NCI-H82 treated with DMSO at 0.1 percent for 48 hours (cell line): ENCODE results near the gene UGGT1.
A peak's percentile ranks its signal among the peaks of the same experiment; 100 is the strongest.
"Not testable (repeated sequence)": the region's sequence is repeated elsewhere in the genome, so short reads cannot be mapped to it uniquely, and the experiment has no call there.

Experiments
- DNase-seq: peaks from one replicate; lab custom pipeline; 2025; ENCODE audit not compliant: unreplicated experiment; lab: John Stamatoyannopoulos, UW

UGGT1 gene

DNA sequence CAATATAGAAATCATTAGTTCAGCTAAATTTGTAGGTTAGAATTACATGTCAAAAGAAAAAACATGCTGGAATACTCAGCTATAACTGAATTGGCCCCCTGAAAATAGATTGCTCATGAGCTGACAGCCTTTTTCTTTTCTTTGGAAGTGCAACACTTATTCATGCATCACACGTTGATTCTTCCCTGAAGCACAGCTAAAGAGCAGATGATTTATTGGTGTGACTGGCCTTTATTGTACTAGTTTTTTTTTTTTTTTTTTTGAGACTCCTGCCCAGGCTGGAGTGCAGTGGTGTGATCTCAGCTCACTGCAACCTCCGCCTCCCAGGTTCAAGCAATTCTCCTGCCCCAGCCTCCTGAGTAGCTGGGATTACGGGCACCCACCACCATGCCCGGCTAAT, 83.1 kb downstream of the UGGT1 start:
- DNase-seq, result not testable (repeated sequence)

DNA sequence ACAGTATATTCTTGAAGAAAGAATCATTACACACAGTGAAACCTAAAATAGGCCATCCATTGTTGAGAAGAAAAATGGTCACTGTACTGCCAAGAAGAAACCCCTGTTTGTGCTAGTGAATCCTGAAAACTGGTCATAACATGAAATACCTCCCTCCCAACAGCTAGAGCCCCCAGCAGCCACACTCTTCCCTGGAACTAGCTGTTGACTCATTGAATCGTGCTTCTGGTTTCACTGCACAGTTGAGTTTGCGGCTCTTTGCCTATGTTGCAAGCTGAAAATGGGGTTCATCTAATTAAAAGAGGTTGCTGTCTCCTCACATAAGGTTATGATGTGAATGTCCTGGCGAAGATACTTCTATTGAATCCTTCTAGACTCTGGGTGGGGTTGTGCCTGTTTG, 86.3 kb downstream of the UGGT1 start:
- DNase-seq, result no peak

DNA sequence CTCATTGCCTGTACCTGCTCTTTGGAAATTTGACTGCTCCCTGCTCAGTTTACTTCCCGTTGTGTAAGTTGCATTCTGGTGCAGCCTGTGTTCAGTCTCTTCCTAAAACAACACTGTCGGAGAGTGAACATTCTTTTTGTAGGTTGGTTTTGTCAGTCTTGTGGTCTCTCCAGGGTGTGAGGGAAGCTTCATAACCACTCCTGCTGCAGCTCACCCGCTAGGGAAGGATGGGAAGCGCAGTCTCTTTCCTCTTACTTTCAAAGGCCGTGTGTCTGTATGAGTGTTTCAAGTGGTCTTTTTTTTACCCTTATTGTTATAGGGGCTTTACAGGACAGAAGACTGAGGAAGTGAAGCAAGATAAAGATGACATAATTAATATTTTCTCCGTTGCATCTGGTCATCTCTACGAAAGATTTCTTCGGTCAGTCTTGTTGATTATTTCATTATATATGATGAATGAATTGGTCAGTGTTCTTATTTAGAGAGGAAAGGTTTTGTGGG, 87.2 kb downstream of the UGGT1 start:
- DNase-seq, result no peak

DNA sequence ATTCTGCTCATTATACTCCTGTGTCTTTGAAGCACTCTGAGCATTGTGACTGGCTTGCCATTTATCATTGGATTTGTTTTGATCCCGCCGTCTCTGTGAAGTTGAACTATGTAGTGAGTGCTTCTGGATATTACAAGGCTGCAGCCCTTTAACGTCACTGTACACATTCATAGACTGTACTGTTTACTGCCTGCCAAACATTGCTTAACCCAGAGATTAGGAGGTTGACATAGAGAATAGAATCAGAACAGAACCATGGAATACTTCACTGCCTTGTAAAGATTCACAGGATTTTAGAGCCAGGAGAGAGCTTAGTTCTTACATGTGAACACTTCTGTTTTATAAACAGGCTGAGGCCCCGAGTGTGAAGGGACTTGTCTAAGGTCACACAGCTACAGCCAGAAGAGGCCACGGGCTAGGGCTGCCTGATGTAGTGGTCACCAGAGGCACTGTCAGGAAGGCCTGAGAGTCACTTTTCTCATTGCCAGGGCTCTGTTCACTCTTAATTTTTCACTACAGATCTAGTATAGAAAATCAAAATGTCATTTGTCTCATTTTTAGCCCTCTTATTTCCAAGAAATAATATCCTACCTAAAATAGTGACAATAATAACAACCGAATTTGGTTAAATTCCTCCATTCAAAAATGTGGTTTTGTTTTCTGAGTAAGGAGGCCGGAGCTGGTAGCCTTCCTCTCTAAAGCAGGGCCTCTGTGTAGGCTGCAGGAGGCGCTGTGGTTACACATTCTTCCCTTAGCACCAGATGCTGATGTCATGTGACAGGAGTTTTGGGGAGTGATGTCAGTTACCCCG, 87.9 kb downstream of the UGGT1 start:
- peak; percentile 6 for DNase-seq

DNA sequence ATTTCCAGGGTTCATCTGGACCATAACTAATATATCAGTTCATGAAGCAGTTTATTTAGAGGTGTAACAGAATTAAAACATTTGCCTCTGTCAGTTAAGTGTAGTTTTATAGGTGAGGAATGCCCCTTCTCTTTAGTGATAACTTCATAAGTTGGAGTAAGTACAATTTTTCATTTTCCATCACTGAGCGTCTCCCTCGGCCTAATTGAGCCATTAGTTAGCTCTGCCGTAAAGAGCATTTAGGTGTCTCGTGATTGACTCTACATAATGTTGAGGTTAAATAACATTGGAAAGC, 88.4 kb downstream of the UGGT1 start:
- no peak for DNase-seq

DNA sequence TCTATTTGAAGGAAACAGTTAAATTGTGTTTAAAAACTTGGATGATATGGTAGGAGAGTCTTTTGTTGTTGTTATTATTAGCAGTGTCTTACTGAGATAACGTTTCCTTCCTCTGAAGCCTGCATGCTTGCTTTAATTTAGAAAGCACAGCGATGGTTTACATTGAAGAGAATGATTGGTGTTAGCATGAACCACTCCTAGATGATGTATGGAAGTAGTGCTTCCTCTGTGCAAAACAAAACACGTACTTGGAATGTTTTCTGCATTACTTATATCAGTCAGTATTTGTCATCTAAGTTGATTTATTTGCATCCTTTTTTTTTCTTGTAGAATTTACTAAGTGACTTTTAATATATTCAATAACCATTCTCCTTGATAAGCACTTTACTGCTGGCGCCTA, 89.0 kb downstream of the UGGT1 start:
- no peak for DNase-seq

DNA sequence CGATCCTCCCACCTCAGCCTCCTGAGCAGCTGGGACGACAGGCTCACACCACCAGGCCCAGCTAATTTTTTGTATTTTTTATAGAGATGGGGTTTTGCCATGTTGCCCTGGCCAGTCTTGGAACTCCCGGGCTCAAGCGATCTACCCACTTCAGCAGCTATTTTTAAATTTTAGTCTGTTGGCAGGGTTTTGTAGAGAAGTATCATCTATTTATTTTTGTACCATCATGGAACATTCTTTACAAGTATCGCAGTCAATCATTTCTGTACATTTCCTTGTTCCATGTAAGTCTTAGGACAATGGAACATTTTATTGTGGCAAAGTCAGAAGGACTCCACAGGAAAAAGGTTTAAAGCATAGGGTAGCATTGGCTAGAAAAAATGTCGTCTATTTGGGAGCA, 94.6 kb downstream of the UGGT1 start:
- DNase-seq, result no peak

DNA sequence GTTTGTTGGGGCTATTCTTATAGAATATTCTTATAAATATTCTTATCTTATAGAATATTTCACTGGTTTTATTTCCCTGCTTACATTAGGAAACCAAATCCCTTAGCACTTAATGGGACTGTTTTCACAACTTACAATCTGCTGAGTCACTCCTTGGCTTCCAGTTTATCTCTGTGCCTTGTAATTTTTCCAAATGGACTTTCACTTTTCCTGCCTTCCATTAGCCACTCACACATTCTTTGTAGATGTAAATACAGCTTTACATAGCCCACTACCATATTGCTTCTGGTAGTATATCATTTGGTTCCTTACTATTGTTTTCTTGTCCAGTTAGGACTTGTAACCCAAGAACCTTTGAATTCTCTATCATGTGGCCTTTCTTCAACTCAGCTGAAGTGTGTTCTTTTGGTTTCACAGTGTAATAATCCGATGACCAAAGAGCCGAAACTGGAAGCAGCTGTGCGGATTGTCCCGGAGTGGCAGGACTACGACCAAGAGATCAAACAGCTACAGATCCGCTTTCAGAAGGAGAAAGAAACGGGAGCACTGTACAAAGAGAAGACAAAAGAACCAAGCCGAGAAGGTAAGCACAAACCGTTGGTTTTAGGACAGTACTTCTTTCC, 96.1 kb downstream of the UGGT1 start:
- DNase-seq, result no peak

DNA sequence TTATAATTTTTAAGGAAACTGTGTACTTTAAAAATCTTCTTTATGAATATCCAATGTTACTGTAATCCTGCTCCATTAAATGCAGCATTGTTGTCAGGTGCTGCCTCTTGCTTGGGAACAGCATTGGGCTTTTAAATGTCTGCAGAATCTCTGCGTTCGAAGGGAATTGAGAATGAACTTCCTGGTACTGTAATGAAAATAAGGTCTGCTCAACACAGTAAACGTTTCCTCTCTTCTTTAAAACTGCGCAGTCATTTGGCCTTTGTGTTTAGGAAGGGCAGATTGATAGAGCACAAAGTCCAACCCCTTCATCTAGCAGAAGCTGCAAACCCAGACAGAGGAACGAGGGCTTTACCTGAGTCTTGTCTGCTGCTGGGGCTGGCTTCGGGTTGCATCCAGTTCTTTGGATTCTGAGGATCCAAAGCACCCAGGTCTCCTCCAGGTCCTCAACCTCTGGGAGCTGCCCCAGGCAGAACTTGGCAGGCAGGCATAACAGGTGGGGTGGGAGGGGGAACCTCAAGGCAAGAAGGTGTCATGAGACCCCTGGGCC, 104.5 kb downstream of the UGGT1 start:
- no peak for DNase-seq

DNA sequence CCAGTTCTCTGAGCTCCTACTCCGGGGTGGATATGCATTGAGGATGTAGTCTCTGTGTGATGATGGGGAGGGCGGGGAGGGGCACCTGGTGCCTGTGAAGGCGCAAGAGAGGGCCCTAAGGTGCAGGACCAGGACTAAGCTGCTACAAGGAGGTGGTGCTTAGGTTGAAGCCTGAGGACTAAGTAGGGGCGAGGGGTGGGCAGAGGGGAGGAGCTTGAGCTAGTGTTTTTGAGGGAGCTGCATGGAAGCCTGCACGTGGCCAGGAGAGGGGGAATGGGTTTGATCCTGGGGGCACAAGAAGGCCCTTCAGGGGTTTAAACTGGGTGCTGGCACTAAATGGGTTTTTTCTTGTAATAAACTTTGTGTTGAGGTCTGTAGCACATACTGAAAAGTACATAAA, 105.0 kb downstream of the UGGT1 start:
- no peak for DNase-seq

DNA sequence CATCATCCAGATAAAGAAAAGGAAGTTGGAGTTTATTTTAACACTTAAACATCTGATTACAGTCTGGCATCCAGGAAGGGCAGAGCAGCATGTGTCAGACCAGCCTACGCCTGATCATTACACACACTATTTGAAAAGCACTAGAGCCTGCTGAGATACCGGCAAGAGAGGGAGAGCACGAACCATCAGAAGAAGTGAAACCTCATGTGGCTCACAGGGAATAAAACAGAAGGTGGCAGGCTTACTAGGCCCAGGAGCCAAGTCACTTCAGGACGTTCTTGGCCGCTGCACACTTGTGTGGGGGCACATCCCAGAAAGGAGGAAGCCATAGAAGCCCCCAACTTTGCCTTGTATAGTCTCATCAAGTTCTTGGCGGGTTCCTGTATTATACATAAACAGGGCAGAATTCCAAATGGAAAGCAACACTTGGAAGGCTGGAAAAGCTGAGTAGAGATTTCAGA, 105.5 kb downstream of the UGGT1 start:
- no peak for DNase-seq

DNA sequence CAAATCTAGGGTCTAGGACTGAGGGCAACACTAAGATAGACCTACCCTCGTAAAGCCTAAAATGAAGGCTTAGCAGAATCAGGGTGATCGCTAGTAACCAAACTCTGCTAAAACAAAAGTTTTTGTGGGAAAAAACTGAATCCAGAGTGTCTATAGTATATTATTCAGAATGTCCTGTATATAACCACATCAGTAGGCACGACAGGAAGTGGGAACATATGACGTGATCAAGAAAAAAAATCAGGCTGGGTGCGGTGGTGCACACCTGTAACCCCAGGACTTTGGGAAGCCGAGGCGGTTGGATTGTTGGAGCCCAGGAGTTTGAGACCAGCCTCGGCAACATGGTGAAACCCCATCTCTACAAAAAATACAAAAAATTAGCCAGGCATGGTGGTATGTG, 106.1 kb downstream of the UGGT1 start:
- DNase-seq, result no peak

DNA sequence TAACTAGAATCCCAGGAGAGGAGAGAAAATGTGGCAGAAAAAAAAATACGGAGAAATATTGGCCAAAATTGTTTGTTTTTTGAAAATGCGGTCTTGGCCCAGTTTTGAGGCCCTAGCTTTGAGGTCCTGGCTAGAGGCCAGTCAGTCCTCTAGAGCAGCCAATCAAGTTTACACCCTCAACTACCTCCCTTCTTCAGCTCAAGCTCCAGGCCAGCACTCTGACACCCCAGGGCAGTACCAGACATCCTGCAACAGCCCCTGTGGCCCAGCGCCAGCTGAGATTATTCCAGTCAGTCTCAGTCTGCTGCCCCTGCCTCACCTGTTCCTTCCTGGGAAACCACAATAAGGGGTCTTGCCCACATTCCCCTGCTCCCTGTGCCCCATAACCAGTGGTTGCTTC, 107.7 kb downstream of the UGGT1 start:
- no peak for DNase-seq

DNA sequence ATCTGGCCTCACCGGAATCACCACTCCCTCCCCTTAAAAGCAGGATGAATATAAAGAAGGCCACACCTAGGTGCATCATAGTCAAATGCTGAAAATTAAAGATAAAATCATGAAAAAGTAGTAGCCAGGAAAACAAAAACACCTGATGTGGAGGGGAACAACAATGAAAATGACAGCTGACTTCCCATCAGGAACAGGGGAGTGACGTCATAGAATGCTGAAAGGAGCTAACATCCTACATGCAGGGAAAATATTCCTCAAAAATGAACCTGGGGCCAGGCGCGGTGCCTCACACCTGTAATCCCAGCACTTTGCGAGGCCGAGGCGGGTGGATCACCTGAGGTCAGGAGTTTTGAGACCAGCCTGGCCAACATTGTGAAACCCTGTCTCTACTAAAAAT, 108.1 kb downstream of the UGGT1 start:
- DNase-seq, result no peak

DNA sequence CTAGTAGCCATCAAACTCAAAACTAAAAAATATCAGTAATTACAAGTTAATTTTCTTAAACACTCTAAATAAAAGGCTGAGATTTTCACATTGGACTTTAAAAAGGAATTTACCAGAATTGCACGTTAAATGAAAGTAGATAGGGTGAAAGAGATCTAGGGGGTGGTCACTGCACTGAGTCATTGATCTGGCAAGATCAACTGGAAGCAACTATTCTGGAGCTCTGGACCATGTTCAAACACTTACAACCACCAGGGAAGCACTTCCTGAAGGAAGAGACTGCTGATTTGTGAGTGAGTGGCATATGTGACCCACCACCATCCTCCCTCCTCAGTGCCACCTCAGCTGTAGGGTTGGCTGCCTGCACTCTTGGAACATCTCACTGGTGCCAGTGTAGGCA, 111.8 kb downstream of the UGGT1 start:
- no peak for DNase-seq

DNA sequence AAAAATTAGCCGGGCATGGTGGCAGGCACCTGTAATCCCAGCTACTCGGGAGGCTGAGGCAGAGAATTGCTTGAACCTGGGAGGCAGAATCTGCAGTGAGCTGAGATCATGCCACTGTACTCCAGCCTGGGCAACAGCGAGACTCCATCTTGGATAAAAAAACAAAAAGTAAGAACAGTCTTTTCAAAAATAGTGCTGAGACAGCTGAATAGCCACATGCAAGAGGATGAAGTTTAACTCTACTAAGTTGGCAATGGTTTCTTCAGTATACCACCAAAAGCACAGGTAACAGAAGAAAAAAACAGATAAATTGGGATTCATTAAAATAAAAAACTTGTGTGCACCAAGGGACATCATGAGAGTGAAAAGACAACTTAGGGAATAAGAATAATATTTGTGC, 115.2 kb downstream of the UGGT1 start:
- DNase-seq, result no peak

DNA sequence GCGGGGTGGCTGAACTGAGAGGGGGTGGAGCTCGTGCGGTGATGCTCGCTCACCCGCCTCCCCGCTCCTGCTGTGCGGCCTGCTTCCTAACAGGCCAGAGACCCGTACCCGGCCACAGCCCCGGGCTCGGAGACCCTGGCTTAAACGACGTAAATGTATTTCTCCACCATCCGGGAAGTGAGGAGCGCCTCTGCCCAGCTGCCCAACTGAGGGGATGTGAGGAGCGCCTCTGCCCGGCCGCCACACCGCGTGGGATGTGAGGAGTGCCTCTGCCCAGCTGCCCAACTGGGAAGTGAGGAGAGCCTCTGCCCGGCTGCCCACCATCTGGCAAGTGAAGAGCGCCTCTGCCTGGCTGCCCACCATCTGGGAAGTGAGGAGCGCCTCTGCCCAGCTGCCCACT, 117.0 kb downstream of the UGGT1 start:
- no peak for DNase-seq

DNA sequence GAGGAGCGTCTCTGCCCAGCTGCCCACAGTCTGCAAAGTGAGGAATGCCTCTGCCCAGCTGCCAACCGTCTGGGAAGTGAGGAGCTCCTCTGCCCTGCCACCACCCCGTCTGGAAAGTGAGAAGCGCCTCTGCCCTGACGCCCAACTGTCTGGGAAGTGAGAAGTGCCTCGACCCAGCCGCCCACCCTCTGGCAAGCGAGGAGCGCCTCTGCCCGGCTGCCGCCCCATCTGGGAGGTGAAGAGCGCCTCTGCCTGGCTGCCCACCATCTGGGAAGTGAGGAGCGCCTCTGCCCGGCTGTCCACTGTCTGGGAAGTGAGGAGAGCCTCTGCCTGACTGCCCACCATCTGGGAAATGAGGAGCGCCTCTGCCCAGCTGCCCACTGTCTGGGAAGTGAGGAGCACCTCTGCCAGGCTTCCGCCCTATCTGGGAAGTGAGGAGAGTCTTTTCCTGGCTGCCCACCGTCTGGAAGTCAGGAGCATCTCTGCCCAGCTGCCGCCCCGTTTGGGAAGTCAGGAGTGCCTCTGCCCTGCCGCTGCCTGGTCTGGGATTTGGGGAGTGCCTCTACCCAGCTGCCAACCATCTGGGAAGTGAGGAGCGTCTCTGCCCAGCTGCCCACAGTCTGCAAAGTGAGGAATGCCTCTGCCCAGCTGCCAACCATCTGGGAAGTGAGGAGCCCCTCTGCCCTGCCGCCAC, 117.8 kb downstream of the UGGT1 start:
- not testable (repeated sequence) for DNase-seq

DNA sequence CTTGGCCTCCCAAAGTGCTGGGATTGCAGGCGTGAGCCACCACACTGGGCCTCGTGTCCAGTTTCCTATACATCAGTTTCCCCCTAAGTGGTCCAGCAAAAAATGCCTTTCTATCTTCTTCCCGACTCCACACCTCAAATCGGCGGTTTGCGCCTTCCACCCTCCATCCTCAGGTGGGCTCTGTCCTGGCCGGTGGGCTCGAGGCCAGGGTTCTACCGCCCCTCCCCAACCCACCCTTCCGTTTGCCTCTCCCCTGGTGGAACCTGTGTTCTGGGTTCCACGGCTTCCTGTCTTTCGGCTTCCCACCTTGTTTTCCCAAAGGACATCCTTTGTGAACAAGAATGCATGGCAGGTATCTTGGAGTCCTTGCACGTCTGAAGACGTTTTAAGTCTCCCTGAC, 123.3 kb downstream of the UGGT1 start:
- DNase-seq, result no peak

DNA sequence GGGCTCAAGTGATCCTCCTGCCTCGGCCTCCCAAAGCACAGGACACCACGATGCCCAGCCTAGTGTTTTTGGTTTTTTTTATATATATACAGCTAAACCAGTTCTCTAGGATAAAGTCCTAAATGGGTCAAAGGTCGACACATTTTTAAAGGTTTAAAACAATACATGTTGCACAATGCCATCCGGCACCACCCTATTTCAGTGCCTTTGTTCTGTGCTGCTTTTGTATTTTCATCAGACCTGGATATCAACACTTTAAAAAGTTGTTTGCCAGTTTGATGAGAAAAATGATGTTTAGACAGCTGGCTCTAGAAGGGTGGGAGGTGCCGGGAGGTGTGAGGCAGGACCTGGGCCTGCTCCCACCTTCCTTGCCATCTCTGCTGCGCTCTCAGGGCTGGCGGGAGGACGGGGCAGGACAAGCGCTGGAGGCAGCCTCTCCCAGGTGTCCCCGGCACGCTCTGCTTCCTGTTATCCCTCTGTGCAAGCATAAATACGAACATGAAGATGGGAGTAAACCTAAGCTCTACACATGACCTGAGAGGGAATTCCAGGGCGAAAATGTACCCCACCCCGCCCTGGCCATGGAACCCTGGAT, 124.0 kb downstream of the UGGT1 start:
- DNase-seq, result no peak

DNA sequence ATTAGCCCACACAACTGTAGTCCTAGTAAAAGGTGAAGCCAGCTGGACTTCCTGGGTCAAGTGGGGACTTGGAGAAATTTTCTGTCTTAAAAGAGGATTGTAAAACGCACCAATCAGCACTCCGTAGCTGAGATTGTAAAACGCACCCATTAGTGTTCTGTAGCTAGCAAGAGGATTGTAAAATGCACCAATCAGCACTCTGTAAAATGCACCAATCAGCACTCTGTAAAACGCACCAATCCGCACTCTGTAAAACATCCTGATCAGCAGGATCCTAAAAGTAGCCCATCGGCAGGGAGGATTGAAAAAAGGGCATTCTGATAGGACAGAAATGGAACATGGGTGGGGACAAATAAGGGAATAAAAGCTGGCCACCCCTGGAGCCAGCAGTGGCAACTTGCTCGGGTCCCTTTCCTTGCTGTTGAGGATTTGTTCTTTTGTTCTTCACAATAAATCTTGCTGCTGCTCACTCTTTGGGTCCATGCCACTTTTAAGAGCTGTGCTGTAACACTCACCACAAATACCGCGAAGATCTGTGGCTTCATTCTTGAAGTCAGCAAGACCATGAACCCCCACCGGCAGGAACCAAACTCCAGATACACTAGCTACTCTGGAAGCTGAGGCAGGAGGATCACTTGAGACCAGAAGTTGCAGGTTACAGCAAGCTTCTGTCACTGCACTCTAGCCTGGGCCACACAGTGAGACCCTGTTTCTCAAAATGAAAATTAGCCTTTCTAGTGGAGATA, 125.1 kb downstream of the UGGT1 start:
- no peak for DNase-seq
